H9 (cell line): Measurements from ENCODE around the gene RELL1. TPM values are rescaled to one million over a fixed set of nuclear protein-coding genes. Genes with fewer than 3 reads are reported as not detected.

Experiments used
- DNase-seq: peaks from one replicate; pipeline ENCODE4 v3.0.0-alpha.2; 2017
- H2AFZ ChIP-seq: one replicate; pipeline ENCODE4 v1.6.1; 2013; ENCODE audit warnings: mild to moderate bottlenecking, low read length, control low read depth, moderate library complexity
- H2AK5ac ChIP-seq: 2 replicates; pipeline ENCODE4 v1.6.1; 2013; ENCODE audit warnings: low read length, control low read depth, mixed read lengths; ENCODE audit not compliant: insufficient read length
- H2BK120ac ChIP-seq: one replicate; pipeline ENCODE4 v1.6.1; 2013; ENCODE audit warnings: low read depth, mild to moderate bottlenecking, low read length, control low read depth, inconsistent platforms; ENCODE audit not compliant: poor library complexity, severe bottlenecking
- H2BK12ac ChIP-seq: 2 replicates; pipeline ENCODE4 v1.6.1; 2013; ENCODE audit warnings: low read length, control low read depth, mixed read lengths, low read depth; ENCODE audit not compliant: insufficient read length
- H2BK15ac ChIP-seq: 2 replicates; pipeline ENCODE4 v1.6.1; 2013; ENCODE audit warnings: low read depth, low read length, control low read depth
- H2BK20ac ChIP-seq: one replicate; pipeline ENCODE4 v1.6.1; 2013; ENCODE audit warnings: low read depth, mild to moderate bottlenecking, low read length, control low read depth, inconsistent platforms; ENCODE audit not compliant: poor library complexity, severe bottlenecking
- H2BK5ac ChIP-seq: 2 replicates; pipeline ENCODE4 v1.6.1; 2013; ENCODE audit warnings: low read length, control low read depth, mixed read lengths; ENCODE audit not compliant: insufficient read length
- H3K14ac ChIP-seq: 2 replicates; pipeline ENCODE4 v1.6.1; 2013; ENCODE audit warnings: low read length, control low read depth; ENCODE audit not compliant: insufficient read depth
- H3K18ac ChIP-seq: 2 replicates; pipeline ENCODE4 v1.6.1; 2013; ENCODE audit warnings: low read depth, mild to moderate bottlenecking, mixed read lengths, low read length, control low read depth; ENCODE audit not compliant: insufficient read length
- H3K23ac ChIP-seq: 2 replicates; pipeline ENCODE4 v1.6.1; 2013; ENCODE audit warnings: low read length, control low read depth, mixed read lengths, low read depth; ENCODE audit not compliant: insufficient read length
- H3K23me2 ChIP-seq: 2 replicates; pipeline ENCODE4 v1.6.1; 2013; ENCODE audit warnings: low read depth, mild to moderate bottlenecking, mixed read lengths, low read length, control low read depth; ENCODE audit not compliant: insufficient read length, poor library complexity, severe bottlenecking
- H3K27ac ChIP-seq: 2 replicates; pipeline ENCODE4 v1.5.1; 2013; ENCODE audit warnings: low read length, control low read depth, mixed read lengths, low read depth; ENCODE audit not compliant: insufficient read length
- H3K27me3 ChIP-seq: 2 replicates; pipeline ENCODE4 v1.6.1; 2013; ENCODE audit warnings: low read length, control low read depth, inconsistent platforms; ENCODE audit not compliant: insufficient read depth
- H3K4ac ChIP-seq: 2 replicates; pipeline ENCODE4 v1.6.1; 2013; ENCODE audit warnings: low read depth, mild to moderate bottlenecking, control low read depth, inconsistent platforms, low read length, moderate library complexity
- H3K4me1 ChIP-seq: 2 replicates; pipeline ENCODE4 v1.6.1; 2013; ENCODE audit warnings: low read length, control low read depth, inconsistent platforms; ENCODE audit not compliant: insufficient read depth
- H3K4me2 ChIP-seq: 2 replicates; pipeline ENCODE4 v1.6.1; 2013; ENCODE audit warnings: low read length, control low read depth, mixed read lengths; ENCODE audit not compliant: insufficient read length, insufficient read depth
- H3K56ac ChIP-seq: 2 replicates; pipeline ENCODE4 v1.6.1; 2013; ENCODE audit warnings: low read depth, mild to moderate bottlenecking, mixed read lengths, low read length, control low read depth; ENCODE audit not compliant: insufficient read length
- H3K79me1 ChIP-seq: 2 replicates; pipeline ENCODE4 v1.6.1; 2013; ENCODE audit warnings: low read depth, mild to moderate bottlenecking, moderate library complexity, low read length, control low read depth, inconsistent platforms; ENCODE audit not compliant: insufficient read depth, poor library complexity, severe bottlenecking
- H3K79me2 ChIP-seq: 2 replicates; pipeline ENCODE4 v1.6.1; 2013; ENCODE audit warnings: low read length, control low read depth, inconsistent platforms; ENCODE audit not compliant: insufficient read depth
- H3K9ac ChIP-seq: 2 replicates; pipeline ENCODE4 v1.6.1; 2013; ENCODE audit warnings: low read length, control low read depth, mixed read lengths; ENCODE audit not compliant: insufficient read length; ENCODE audit errors: extremely low read depth
- H3K9me3 ChIP-seq: one replicate; pipeline ENCODE4 v1.6.1; 2013; ENCODE audit warnings: low read depth, low read length, inconsistent platforms; ENCODE audit not compliant: control insufficient read depth
- H3T11ph ChIP-seq: one replicate; pipeline ENCODE4 v1.6.1; 2013; ENCODE audit warnings: mild to moderate bottlenecking, low read length, control low read depth, inconsistent platforms
- H4K20me1 ChIP-seq: one replicate; pipeline ENCODE4 v1.6.1; 2013; ENCODE audit not compliant: control insufficient read depth, insufficient read length, insufficient read depth
- H4K5ac ChIP-seq: 2 replicates; pipeline ENCODE4 v1.6.1; 2013; ENCODE audit warnings: low read depth, mild to moderate bottlenecking, mixed read lengths, low read length, control low read depth; ENCODE audit not compliant: insufficient read length
- H4K8ac ChIP-seq: replicated peaks from 2 replicates; pipeline ENCODE4 v1.6.1; 2013; ENCODE audit warnings: low read length, control low read depth, mixed read lengths, low read depth; ENCODE audit not compliant: insufficient read length
- H4K91ac ChIP-seq: 2 replicates; pipeline ENCODE4 v1.6.1; 2013; ENCODE audit warnings: low read depth, mild to moderate bottlenecking, moderate library complexity, mixed read lengths, low read length, control low read depth; ENCODE audit not compliant: insufficient read length
- H3K27ac Mint-ChIP-seq, 3 experiments: 2 replicates in 2 of 3; 3 replicates in 1 of 3; pipeline ENCODE4 v1.8.0; 2020 to 2021; ENCODE audit warnings: mixed read lengths in 3 of 3, mild to moderate bottlenecking in 1 of 3, moderate library complexity in 1 of 3
- H3K27me3 Mint-ChIP-seq: 2 replicates; pipeline ENCODE4 v1.8.0; 2021; ENCODE audit warnings: low read depth, mild to moderate bottlenecking, moderate library complexity, mixed read lengths
- H3K36me3 Mint-ChIP-seq, 3 experiments: 2 replicates in 2 of 3; 3 replicates in 1 of 3; pipeline ENCODE4 v1.8.0; 2020 to 2021; ENCODE audit warnings: low read depth in 3 of 3, mixed read lengths in 3 of 3; ENCODE audit not compliant: insufficient read depth in 1 of 3
- H3K4me1 Mint-ChIP-seq, 2 experiments: 2 replicates each; pipeline ENCODE4 v1.8.0; 2020; ENCODE audit warnings: mixed read lengths in 2 of 2
- H3K4me3 Mint-ChIP-seq, 2 experiments: 2 replicates in 1 of 2; 3 replicates in 1 of 2; pipeline ENCODE4 v1.8.0; 2020 to 2021; ENCODE audit warnings: mild to moderate bottlenecking in 2 of 2, mixed read lengths in 2 of 2, moderate library complexity in 1 of 2
- H3K9me3 Mint-ChIP-seq, 2 experiments: 2 replicates in 1 of 2; 3 replicates in 1 of 2; pipeline ENCODE4 v1.8.0; 2020; ENCODE audit warnings: mild to moderate bottlenecking in 2 of 2, mixed read lengths in 2 of 2, moderate library complexity in 1 of 2
- WGBS: extraction: QIAGEN DNeasy Blood & Tissue Kit; methylation state at CpG from one replicate; pipeline ENCODE4 v1.1.7; 2013; ENCODE audit warnings: missing lambda C conversion rate, low lambda C conversion rate, mixed read lengths; ENCODE audit not compliant: insufficient read length; ENCODE audit errors: extremely low coverage; 5-methylcytosine and 5-hydroxymethylcytosine counted together
- total RNA-seq: library from RNA; stranded (reverse); gene quantifications from 2 replicates; pipeline ENCODE4 v1.2.1, GENCODE V29; 2021
- TF ChIP-seq, protein P1 (sequence below): fragments of 200-600 bp; sonication (generic); conservative IDR thresholded peaks from 3 replicates; pipeline ENCODE4 v1.8.0; 2021; ENCODE audit warnings: antibody characterized with exemption, mild to moderate bottlenecking

The RELL1 gene
- total RNA-seq, 1 experiment from 2014 or later = 10.8 TPM

DNA sequence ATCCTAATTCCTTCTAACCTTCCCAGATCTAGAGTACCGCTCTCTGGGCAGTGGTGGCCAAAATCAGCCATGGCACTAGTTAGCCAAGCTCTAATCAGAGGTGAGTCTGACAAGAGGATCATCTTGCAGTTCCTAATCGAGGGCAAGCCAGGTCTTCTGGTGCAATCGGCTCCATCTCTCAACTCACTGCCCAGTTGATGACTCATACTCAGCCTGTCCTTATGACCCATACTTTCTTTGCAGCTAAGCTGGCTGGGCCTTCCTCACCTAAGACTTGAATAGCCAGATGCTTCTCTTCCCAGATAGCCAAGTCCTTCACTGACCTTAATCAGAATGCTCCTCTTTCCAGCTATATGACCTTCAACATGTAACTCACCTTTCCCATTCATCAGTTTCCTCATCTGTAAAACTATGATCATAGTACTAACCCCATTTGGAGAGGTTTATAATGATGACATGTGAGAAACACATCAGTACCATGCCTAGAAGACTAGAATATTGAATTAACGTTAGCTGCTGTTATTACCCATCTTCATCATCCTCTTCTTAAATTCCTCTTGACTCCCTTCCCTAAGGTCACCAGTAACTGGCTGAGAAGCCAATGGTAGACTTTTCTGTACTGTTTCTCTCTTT is 57.1 kb downstream of the RELL1 start:
- H4K8ac ChIP-seq = no peak overlapping the region
- no peak overlapping the region for H2AK5ac ChIP-seq
- H3K14ac ChIP-seq = no peak overlapping the region
- Mint-ChIP-seq H3K4me3 (no peak overlapping the region), H3K9me3 (no peaks in the 10 kb centered on the region), H3K4me1 (peaks cover 3 to 4% of the 10 kb centered on the region in 2 experiments; a peak in 2 of 4 replicates), H3K27ac (no peak overlapping the region), H3K27me3 (no peaks in the 10 kb centered on the region), H3K36me3 (peaks cover 8 to 23% (median 13%) of the 10 kb centered on the region in 3 experiments; a peak in 6 of 7 replicates)
- no peaks in the 10 kb centered on the region; the same call in 1 of the 2 replicates for H3K4me1 ChIP-seq
- no peak overlapping the region for H4K91ac ChIP-seq
- H2BK15ac ChIP-seq = no peak overlapping the region
- no peak overlapping the region for H3K9ac ChIP-seq
- TF ChIP-seq, protein P1, sequence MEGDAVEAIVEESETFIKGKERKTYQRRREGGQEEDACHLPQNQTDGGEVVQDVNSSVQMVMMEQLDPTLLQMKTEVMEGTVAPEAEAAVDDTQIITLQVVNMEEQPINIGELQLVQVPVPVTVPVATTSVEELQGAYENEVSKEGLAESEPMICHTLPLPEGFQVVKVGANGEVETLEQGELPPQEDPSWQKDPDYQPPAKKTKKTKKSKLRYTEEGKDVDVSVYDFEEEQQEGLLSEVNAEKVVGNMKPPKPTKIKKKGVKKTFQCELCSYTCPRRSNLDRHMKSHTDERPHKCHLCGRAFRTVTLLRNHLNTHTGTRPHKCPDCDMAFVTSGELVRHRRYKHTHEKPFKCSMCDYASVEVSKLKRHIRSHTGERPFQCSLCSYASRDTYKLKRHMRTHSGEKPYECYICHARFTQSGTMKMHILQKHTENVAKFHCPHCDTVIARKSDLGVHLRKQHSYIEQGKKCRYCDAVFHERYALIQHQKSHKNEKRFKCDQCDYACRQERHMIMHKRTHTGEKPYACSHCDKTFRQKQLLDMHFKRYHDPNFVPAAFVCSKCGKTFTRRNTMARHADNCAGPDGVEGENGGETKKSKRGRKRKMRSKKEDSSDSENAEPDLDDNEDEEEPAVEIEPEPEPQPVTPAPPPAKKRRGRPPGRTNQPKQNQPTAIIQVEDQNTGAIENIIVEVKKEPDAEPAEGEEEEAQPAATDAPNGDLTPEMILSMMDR = no peak
- H3K9me3 ChIP-seq = no peaks in the 10 kb centered on the region
- H3K23me2 ChIP-seq = no peaks in the 10 kb centered on the region
- H3K23ac ChIP-seq = no peak overlapping the region
- H3K79me1 ChIP-seq = no peaks in the 10 kb centered on the region
- no peak overlapping the region for H2BK12ac ChIP-seq
- no peak overlapping the region for H3K4me2 ChIP-seq
- H3K27ac ChIP-seq = no peak overlapping the region
- H3K27me3 ChIP-seq = no peaks in the 10 kb centered on the region
- no peak for DNase-seq
- no peak overlapping the region for H3T11ph ChIP-seq
- H2AFZ ChIP-seq = no peak overlapping the region
- H4K5ac ChIP-seq = no peak overlapping the region
- no peak overlapping the region for H2BK120ac ChIP-seq
- no CpG with 5 or more reads among the region's 4 CpGs for WGBS
- H3K56ac ChIP-seq = no peak overlapping the region
- H3K79me2 ChIP-seq = no peaks in the 10 kb centered on the region
- H2BK20ac ChIP-seq = no peak overlapping the region
- no peak overlapping the region for H2BK5ac ChIP-seq
- H4K20me1 ChIP-seq = no peaks in the 10 kb centered on the region
- H3K4ac ChIP-seq = no peak overlapping the region
- no peak overlapping the region for H3K18ac ChIP-seq
